Measurements from ENCODE around the gene ANKRD18B.
"Not testable (repeated sequence)": the region's sequence is repeated elsewhere in the genome, so short reads cannot be mapped to it uniquely, and the experiment has no call there.

Gene ANKRD18B

GRCh38 chr9:33523397-33524305 is at the start of gene ANKRD18B:
TSS of gene ANKRD18B (plus strand) at chr9:33524251. CDS start at chr9:33524490, 239 bp downstream.
- peak within 1 kb of the TSS; percentile 61 for H3K4me3 ChIP-seq (ENCODE audit: low read depth, low read length)

DNA sequence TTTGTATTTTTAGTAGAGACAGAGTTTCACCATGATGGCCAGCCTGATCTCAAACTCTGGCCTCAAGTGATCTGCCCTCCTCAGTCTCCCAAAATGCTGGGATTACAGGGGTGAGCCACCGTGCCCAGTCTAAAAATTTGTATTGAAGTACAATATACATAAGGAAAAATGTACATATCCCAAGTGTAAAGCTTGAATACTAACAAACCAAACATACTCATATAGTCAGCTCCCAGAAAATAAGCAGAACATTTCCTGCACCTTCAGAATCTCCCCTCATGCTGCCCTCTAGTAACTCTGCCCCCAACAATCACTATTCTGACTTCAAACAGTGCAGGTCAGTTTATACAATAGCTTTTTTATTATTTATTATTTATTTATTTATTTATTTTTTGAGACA is 48.7 kb upstream of the ANKRD18B start:
- H3K4me3 ChIP-seq (ENCODE audit: low read depth, low read length) = no peak overlapping the region

GRCh38 chr9:33476503-33476902 is 47.5 kb upstream of the ANKRD18B start:
- no peak overlapping the region for H3K4me3 ChIP-seq (ENCODE audit: low read depth, low read length)

DNA sequence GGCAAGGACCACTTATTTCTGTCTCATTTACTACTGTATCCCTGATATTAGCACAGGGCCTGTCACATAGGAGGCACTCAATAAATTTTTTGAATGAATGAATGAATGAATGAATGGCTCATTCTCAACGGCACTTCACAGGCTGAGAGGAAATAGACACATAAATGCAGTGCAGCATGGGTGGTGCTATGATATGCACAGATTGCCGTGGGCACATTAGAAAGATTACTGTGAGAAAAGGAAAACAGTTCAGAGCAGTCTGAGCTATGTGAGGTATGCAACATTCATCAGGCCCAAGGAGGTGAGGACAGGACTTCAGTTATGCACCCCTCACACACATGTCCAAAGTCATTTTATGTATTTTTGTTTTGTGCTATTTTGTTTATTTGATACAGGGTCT is 43.9 kb upstream of the ANKRD18B start:
- H3K4me3 ChIP-seq (ENCODE audit: low read depth, low read length) = no peak overlapping the region

- no peak overlapping the region for H3K4me3 ChIP-seq (ENCODE audit: low read depth, low read length)
Observed at GRCh38 chr9:33480976-33481375, 43.1 kb upstream of the ANKRD18B start.

GRCh38 chr9:33485312-33485711 is 38.7 kb upstream of the ANKRD18B start:
- H3K4me3 ChIP-seq (ENCODE audit: low read depth, low read length) = not testable (repeated sequence)

- H3K4me3 ChIP-seq (ENCODE audit: low read depth, low read length) = no peak overlapping the region
Observed at GRCh38 chr9:33489066-33489465, 35.0 kb upstream of the ANKRD18B start.

- H3K4me3 ChIP-seq (ENCODE audit: low read depth, low read length) = not testable (repeated sequence)
Observed at GRCh38 chr9:33493819-33494218, 30.2 kb upstream of the ANKRD18B start.

DNA sequence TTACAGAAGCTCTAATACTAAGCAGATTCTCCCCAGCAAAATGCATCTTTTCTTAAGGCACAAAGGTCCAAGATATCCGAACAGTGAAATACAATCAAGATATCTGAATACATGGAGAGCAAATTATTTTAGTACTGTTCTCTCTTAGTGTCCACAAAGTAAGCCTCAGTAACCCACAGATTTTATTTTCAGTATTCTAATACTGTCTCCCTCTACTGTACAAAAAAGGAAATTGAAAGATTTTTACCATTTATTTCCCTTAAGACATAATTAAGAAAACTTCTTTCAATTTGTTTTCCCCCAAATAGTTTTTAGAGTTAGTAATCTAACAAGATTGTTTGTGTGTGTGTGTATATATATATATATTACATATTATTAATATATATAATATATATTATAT is 25.7 kb upstream of the ANKRD18B start:
- H3K4me3 ChIP-seq (ENCODE audit: low read depth, low read length) = no peak overlapping the region

DNA sequence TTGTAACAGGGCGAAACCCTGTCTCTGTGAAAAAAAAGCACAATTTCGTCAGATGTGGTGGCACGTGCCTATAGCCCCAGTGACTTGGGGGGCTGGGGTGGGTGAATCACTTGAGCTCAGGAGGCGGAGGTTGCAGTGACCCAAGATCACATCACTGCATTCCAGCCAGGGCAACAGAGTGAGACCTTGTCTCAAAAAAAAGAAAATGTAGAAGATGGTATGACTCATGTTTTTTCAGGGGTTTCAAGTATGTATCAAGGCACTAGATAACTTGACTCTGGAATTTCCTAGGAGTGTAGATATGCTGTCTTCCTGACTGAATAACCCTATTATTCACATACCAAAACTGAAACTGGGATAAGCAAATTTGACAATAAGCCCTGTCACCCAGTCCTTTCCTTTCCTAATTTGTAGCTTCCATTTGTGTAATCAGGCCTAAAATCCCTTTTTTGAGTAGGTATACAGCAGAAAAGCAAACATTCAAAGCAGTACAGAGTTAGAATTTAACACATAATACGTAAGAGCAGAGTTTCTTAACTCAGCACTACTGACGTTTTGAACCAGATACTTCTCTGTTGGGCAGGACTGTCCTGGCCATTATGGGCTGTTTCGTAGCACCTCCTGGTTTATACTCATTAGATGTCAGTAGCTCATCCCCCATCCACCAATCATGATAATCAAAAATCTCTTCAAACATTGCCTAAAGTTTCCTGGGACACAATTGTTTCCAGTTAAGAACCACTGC is 17.3 kb upstream of the ANKRD18B start:
- H3K4me3 ChIP-seq (ENCODE audit: low read depth, low read length) = no peak overlapping the region

GRCh38 chr9:33510262-33511183 is 13.5 kb upstream of the ANKRD18B start:
- H3K4me3 ChIP-seq (ENCODE audit: low read depth, low read length) = peak overlapping the region; percentile 49

GRCh38 chr9:33511184-33511517 is 12.9 kb upstream of the ANKRD18B start:
- H3K4me3 ChIP-seq (ENCODE audit: low read depth, low read length) = peak overlapping the region; percentile 49

GRCh38 chr9:33512535-33512934 is 11.5 kb upstream of the ANKRD18B start:
- H3K4me3 ChIP-seq (ENCODE audit: low read depth, low read length) = not testable (repeated sequence)

GRCh38 chr9:33515342-33515995 is 8.6 kb upstream of the ANKRD18B start:
- H3K4me3 ChIP-seq (ENCODE audit: low read depth, low read length) = not testable (repeated sequence)

GRCh38 chr9:33516397-33516796 is 7.7 kb upstream of the ANKRD18B start:
- H3K4me3 ChIP-seq (ENCODE audit: low read depth, low read length) = not testable (repeated sequence)

GRCh38 chr9:33517373-33517772 is 6.7 kb upstream of the ANKRD18B start:
- H3K4me3 ChIP-seq (ENCODE audit: low read depth, low read length) = no peak overlapping the region

- not testable (repeated sequence) for H3K4me3 ChIP-seq (ENCODE audit: low read depth, low read length)
Observed at GRCh38 chr9:33517934-33518577, 6.0 kb upstream of the ANKRD18B start.

GRCh38 chr9:33521861-33522260 is 2.2 kb upstream of the ANKRD18B start:
- not testable (repeated sequence) for H3K4me3 ChIP-seq (ENCODE audit: low read depth, low read length)

DNA sequence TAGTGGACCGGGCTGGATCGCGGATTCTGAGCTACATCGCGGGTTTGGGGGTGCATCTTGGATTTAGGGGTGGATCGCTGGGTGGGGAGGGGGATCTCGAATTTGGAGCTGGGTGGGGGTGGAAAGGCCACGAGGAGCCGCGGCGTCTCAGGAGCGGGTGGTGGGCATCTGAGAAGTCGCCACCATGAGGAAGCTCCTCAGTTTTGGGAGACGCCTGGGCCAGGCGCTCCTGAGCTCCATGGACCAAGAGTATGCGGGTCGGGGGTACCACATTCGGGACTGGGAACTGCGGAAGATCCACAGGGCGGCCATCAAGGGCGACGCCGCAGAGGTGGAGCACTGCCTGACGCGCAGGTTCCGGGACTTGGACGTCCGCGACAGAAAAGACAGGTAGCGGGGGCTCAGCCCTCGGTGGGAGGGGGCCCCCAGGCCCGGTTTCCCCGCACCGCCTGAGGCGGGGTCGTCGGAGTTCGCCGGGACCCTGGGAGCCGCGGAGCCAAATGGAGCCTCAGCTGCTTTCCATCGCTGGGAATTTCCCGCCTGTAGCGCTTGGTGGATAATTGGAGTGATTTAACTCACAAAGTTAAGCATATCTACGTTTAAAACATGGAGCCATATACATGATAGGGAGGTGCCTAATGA is 376 bp downstream of the ANKRD18B start:
- peak overlapping the region; percentile 61 for H3K4me3 ChIP-seq (ENCODE audit: low read depth, low read length)

GRCh38 chr9:33528069-33528468 is 4.0 kb downstream of the ANKRD18B start:
- not testable (repeated sequence) for H3K4me3 ChIP-seq (ENCODE audit: low read depth, low read length)

Measured in iPS-11a (cell line).